NOMO-1 treated with DMSO at 0.1 percent for 48 hours (cell line): ENCODE data around the gene KLB.
A peak's percentile ranks its signal among the peaks of the same experiment; 100 is the strongest.

ENCODE experiments used
- DNase-seq: peaks from one replicate; lab custom pipeline; 2025; ENCODE audit not compliant: unreplicated experiment; lab: John Stamatoyannopoulos, UW

The KLB gene

GRCh38 chr4:39458505-39459300 lies 52.0 kb downstream of the KLB start, which contains the start of the genes LIAS and RPL9:
Gene LIAS, plus strand, starts transcription at chr4:39459056. Its CDS starts 62 bp downstream, at chr4:39459118.
Gene RPL9, minus strand, starts transcription at chr4:39458922. Its CDS starts 483 bp downstream, at chr4:39458439.
- DNase-seq, result peak; percentile 94

GRCh38 chr4:39464886-39465501 lies 58.3 kb downstream of the KLB start:
- peak; percentile 40 for DNase-seq

GRCh38 chr4:39466747-39467146 lies 60.0 kb downstream of the KLB start:
- no peak for DNase-seq

- no peak for DNase-seq
These were observed 60.7 kb downstream of the KLB start for GRCh38 chr4:39467464-39467863.

- peak; percentile 95 for DNase-seq
These were observed 62.8 kb downstream of the KLB start for GRCh38 chr4:39469429-39470077.

- DNase-seq, result no peak
These were observed 63.7 kb downstream of the KLB start for GRCh38 chr4:39470402-39470801.

GRCh38 chr4:39472396-39472795 lies 65.7 kb downstream of the KLB start:
- no peak for DNase-seq

- DNase-seq, result no peak
These were observed 69.6 kb downstream of the KLB start for GRCh38 chr4:39476187-39476895.

- no peak for DNase-seq
These were observed 73.5 kb downstream of the KLB start for GRCh38 chr4:39480251-39480650.

- DNase-seq, result peak; percentile 80
These were observed 74.4 kb downstream of the KLB start for GRCh38 chr4:39480902-39481695.

- peak; percentile 80 for DNase-seq
These were observed 78.0 kb downstream of the KLB start for GRCh38 chr4:39484582-39485272.

GRCh38 chr4:39486221-39486804 lies 79.6 kb downstream of the KLB start:
- peak; percentile 14 for DNase-seq

GRCh38 chr4:39490322-39490721 lies 83.6 kb downstream of the KLB start:
- no peak for DNase-seq

GRCh38 chr4:39494354-39494753 lies 87.6 kb downstream of the KLB start:
- DNase-seq, result no peak

- DNase-seq, result no peak
These were observed 88.9 kb downstream of the KLB start for GRCh38 chr4:39495446-39496213.

- no peak for DNase-seq
These were observed 91.4 kb downstream of the KLB start for GRCh38 chr4:39497909-39498726.

- DNase-seq, result no peak
These were observed 91.9 kb downstream of the KLB start for GRCh38 chr4:39498727-39499020.
